ENCODE measurements around the gene CES3.

DNA sequence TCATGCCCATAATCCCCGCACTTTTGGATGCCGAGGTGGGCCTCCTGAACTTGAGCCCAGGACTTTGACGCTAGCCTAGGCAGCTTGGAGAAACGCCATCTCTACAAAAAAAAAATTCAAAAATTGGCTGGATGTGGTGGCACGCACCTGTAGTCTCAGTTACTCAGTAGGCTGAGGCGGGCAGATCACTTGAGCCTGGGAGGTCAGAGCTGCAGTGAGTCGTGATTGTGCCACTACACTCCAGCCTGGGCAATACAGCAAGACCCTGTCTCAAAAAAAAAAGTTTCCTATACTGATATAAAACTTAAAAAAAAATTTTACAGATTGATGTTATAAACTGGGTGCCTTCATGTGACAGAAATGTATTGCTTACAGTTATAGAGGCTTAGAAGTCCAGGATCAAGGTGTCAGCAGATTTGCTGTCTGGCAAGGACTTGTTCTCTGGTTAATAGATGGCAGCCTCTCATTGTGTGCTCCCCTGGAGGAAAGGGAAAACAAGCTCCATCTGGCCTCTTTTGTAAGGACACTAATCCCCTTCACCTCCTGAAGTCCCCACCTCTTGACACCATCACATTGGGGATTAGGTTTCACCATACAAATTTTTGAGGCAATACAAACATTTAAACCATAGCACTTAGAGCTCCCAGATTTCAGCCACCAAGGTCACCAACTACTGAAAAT is 8.5 kb upstream of the CES3 start:
- TF ChIP-seq, protein P1, sequence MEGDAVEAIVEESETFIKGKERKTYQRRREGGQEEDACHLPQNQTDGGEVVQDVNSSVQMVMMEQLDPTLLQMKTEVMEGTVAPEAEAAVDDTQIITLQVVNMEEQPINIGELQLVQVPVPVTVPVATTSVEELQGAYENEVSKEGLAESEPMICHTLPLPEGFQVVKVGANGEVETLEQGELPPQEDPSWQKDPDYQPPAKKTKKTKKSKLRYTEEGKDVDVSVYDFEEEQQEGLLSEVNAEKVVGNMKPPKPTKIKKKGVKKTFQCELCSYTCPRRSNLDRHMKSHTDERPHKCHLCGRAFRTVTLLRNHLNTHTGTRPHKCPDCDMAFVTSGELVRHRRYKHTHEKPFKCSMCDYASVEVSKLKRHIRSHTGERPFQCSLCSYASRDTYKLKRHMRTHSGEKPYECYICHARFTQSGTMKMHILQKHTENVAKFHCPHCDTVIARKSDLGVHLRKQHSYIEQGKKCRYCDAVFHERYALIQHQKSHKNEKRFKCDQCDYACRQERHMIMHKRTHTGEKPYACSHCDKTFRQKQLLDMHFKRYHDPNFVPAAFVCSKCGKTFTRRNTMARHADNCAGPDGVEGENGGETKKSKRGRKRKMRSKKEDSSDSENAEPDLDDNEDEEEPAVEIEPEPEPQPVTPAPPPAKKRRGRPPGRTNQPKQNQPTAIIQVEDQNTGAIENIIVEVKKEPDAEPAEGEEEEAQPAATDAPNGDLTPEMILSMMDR (IDR thresholded peaks at IDR 0.05) = no peak
- no peak for TF ChIP-seq POLR2A (IDR thresholded peaks at IDR 0.05)

Data from testis (tissue), 2 donors.